ENCODE data around the gene LRRK1.

Gene LRRK1

DNA sequence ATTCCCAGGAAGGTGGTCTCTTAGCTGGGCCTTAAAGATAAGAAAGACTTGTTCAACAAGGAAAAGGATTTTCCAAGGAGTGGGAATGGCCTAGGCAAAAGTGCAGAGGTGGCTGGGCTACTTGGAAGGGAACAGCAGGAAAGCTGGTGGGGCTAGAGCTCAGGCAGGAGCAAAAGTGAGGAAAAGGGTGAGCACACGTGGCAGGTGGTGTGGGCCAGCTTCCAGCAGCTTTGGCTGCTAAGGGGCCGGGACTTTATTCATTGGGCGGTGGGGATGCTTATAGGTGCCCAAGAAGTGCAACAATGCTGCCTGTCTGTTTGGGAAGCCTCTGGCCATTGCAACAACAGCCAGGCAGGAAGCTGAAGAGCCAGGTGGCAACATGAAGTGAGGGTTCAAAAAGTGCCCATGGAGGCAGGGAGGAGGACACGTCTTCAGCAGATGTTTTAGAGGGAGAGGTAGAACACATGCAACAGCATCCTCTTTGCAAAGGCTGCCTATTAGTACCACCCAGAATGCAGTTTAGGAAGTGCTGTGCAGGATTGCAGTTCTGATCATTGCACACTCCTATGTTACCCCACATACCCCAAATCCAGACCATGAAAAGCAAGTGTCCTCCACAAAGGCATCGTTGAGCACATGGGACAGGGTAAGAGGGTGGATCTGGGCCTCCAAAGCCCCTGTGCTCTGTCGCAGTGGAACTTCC lies 25.7 kb upstream of the LRRK1 start:
- no peak for DNase-seq

- no peak for DNase-seq
Observed at GRCh38 chr15:100893964-100894295, 25.2 kb upstream of the LRRK1 start.

GRCh38 chr15:100895721-100896120 lies 23.4 kb upstream of the LRRK1 start:
- DNase-seq = no peak

DNA sequence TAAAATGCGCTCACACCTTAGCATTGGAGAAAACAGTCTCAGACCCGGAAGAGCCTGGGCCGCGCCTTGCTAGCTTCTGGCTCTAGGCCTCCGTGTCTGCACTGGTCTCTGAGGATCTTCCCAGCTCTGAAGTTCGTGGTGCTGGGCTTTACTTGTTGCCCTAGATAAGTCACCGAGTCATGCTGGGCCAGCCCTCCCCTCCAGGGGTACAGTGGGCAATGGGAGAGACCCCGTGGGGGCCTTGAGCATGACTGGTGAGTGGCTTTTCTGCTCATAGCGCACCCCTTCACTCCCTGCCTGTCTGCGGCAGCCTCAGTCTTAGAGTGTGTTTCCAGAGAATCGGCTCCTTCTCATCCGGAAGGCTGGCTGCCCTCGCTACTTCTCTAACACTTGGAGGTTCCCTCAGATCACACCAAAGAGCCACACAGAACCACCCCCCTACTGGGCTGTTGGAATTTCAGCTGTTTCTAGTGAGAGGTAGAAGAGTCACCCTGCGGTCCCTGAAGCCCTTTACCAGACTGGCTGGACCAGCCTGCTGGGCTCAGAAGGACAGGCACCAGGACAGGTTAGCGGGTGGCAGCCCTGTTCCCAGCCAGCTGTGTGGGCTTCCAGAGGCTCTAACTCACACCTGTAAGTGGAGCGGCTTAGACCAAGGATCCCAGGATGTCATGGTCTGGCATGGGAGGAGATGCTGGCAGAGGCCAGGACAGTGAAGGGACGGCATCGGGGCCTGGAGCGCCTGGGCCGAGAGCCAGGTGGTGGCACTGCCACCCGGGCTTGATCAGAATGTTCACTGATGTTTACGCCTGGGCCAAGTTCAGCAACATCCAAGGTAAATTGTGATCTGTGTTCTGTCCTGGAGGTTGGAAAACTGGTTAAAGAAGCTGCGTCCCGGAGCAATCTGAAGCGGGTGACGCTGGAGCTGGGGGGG lies 21.7 kb upstream of the LRRK1 start:
- no peak for DNase-seq

DNA sequence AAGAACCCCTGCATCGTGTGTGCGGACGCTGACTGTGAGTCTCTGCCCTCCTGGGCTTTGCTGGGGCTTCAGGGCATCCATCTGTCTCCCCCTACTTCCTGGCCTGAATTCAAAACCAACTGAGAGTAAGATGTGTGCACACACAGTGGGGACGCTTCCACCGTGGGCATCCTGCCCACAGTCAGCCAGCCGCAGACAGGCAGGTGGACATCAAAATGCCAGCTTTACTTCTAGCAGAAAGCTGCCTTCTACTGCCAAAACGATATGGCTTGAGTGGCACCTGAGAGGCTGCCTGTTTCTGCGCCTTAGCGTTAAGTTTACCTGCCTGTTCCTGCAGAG lies 21.0 kb upstream of the LRRK1 start:
- DNase-seq = no peak

DNA sequence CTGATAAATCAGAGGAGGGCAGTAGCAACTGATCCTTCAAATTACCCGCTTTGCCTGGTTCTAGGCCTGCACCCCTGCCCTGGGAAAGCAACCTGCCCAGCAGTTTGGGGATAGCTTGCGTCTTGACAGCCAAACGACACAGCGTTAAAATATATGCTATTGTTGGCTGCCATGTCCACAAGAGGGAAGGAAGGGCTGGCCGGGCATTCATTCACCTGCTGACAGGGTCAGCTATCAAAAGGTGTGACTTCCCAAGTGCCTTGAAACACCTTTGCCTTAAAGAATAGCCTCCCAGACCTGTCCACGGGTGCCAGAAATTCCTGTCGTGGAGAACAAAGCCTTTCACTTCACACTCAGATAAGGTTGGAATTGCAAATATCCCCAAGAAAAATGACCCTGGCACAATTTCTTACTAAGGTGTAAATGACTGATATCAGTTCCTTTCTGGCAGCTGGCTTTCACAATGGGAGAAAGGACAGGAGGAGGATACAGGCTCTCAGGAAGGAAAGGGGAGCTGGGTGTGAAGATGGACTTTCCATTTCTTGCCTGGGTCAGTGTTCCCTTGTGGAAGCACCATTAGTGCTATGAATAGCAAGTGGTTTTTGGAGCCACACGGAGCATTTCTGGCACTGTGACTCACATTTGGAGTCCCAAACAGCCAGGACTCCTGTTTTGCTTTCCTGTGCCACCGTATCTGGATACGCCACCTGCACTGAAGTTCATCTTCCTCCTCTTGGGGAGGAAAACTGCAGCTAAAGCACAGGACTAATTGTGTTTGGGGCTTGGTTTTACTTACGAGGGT lies 20.3 kb upstream of the LRRK1 start:
- no peak for DNase-seq

DNA sequence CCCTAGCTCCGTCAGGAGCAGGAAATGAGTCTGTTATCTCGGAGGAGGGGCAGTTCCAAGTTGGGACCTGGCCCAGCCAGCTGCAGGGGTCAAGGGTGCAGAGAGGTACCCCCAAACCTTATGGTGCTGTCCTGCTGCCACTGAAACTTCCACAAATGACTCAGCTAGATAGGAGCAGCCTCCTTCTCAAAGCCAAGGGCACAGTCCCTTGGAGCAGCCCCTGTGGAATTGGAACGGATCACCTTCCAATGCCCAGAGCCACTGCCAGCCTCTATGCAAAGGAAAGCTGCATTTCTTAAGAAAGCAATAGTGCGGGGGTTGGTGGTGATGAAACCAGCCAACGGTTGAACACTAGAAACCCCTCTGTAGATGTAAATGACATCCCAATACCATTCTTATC lies 19.6 kb upstream of the LRRK1 start:
- no peak for DNase-seq

GRCh38 chr15:100900136-100900794 lies 18.9 kb upstream of the LRRK1 start:
- no peak for DNase-seq

DNA sequence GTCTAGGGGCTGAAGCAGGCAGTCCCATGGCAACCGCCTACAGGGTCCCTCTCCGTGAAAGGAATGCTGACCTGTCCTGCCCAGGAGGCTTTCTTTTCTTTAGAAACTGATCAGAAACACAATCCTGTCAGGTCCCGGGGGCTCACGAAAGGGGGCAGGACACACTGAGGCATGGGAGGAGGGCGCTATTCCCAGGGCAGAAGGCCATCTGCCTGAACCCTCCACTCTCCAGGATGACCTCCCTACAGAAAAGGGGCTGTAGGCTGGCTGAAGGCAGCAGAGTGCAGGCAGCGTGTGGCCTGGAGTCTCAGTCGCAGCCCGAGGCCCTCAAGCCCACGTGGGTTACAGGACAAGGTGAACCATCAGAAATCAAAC lies 18.4 kb upstream of the LRRK1 start:
- no peak for DNase-seq

GRCh38 chr15:100901296-100901695 lies 17.9 kb upstream of the LRRK1 start:
- DNase-seq = no peak

DNA sequence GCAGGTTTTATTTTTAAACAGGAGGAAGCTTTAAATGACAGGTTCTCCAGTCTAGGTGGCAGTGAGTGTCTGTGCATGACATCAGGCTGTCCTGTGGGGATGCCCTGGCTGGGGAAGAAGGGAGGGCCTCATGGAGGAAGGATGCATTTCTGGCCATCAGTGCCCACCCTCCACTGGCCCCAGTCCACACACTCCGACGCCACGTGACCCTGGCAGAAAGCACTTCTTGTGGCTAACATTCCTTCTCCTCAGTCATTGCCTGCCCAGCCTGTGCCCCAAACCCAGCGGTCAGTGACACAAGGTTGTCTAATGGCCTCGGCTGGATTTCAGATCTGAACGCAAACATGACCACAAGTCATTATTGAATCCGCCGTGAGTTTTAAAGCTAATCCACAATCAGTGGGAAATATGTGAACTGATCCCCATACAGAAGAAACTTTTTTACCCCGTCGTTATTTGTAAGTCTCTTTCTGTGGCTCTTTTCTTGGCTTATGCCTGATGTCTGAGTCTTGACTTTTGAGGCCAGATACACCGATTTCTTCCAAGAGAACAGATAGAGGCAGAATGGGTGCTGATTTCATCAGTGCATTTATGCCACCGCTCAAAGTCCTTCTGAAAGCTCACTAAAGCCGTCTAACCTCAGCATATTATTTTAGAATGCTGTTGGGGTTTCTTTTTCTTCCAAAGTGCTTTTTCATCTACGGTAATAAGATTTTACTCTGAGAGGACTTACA lies 17.3 kb upstream of the LRRK1 start:
- no peak for DNase-seq

DNA sequence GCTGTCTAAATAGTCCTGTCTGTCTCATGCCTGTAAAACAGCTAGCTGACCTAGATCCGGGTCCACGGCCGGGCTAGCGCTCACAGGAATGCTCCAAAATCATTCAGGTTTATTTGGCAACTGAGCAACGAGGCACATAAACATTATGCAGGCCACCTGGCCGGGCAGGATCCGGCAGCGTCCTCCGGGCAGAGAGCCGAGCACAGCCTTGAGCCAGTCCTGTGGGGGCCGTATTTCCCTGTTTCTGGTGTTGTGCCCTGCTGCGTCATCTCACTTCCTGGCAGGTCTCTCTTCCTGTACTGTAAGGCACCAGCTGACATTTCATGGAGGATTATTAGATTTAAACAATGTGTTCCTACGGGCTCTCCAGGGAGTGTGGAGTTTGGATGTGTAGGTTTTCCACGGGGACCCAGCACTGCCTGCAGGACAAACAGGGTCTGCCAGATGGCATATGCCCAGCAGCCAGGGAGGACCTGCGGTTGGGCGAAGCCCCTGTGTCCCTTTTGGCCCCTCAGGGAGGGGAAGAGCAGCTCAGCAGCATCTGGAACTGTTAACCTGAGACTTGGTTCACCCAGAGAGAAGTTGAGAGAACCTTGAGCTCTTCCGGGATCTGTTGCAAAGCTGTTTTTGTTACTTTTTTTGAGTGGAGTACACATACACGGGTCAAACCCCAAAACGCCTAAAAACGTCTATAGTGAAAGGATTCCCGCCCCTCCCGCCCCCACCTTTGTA lies 16.6 kb upstream of the LRRK1 start:
- no peak for DNase-seq

- DNase-seq = no peak
Observed at GRCh38 chr15:100903168-100903554, 16.0 kb upstream of the LRRK1 start.

DNA sequence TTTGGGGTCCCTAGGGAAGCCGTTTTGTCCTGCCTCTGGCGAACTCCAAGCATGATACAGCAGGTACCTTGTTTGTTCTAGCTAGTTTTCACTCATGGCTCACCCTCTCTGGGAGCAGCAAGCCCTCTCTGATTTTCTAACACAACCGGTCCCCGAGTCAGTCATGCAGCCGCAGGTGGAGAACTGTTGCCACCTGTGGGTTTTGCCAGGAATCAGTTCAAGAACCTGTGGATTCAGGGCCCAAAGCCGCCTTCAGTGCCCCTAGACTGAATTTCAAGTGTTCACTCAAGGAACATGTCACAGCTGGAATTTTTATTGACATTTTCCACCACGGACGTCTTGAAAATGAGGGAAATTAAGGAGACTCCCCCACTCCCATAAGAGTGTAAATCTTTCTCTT lies 13.3 kb upstream of the LRRK1 start:
- no peak for DNase-seq

DNA sequence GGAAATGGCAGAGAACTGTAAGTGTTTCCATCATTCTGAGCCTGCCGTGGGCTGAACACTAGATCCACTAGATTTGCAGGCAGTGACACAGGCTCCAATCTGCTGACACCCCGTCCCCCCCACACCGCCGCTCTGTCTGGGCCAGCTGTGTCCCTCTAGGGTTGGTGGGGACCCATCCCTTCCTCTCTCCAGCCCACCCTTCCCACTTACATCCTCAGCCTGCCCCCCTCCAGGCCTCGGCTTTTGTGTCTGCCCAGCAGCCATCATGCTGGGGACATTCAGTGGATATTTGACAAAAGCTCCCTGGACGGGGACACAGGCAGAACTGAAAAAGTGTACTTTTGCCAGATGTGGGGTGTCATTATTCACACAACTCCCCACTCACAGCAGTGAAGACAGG lies 10.7 kb upstream of the LRRK1 start:
- DNase-seq = no peak

GRCh38 chr15:100909565-100909964 lies 9.6 kb upstream of the LRRK1 start:
- no peak for DNase-seq

DNA sequence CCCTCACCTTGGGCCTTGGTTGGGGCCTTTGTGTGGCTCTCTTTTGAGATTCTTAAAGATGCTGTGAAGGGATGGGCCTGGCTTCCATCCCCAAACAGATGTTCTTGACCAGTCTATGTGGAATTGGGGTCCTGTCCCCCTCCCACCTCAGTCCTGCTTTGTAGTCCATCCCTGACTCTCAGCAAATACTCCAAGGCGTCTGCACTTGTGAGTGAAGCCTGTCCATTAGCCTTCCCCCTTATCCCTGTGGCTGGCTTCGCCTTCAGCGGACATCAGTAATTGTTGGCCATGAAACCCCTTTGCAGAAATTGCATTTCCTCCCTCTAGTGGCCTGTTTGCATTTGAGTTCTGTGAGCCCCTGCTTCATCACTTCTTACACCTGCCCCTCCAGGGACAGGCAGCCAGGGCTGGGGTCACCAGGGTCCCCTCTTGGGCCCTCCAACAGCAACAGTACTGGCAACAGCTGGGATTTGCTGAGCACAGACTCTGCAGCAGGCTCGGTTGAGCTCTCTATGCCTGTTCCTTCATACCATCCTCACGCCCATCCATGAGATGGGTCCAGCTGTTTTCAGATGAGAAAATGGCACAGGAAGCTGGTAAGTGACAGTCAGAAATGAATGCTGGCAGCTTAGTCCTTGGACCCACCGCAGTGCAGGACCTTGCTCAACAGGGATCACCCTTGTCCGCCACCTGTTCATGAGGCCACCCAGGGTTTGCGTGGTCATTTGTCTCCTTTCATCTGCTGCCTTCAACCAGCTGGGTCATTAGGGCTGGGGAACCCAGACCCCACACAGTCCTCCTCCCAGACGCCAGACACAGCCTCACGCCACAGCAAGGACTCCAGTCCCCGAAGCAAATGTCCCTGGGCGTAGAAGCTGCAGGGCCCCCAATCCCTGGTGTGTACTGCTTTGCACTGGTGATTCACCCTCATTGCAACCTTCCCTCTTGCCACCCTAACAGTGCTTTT lies 8.9 kb upstream of the LRRK1 start:
- no peak for DNase-seq

DNA sequence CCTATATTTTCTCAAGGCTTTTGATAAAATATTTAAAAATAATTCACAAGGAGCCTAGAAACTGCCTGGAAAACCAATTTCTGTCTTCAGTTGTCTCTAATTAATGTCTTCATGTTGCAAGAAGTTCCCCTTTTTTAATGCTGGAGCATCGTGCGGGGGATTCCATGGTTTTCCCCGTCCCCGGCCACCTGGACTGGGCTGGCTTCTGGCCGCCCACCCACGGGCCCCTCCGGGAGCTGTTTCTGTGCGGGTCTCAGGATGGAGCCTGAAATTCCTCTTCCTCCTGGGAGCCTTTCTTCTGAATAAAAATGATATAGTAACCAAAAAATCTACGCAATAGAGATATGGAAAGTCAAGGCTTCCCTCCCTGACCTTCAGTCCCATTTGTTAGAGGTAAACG lies 8.1 kb upstream of the LRRK1 start:
- no peak for DNase-seq

DNA sequence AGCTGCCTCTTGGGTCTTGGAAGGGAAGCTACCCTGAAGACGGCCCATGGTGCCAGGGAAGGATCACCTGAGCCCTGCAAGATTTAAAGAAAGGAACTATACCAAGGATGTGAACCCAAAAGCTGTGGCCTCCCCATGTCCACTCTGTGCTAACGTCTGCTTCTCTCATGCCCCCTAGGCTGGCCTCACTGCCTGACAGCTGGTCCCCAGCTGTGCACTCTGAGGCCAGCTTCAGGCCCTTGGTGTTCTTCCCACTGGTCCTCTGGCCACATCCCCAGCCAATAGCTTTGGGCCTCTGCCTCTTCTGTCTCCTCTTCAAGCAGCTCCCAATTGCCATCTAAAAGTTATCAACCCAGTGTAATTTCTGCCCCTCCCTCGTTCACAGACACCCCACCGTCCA lies 5.2 kb upstream of the LRRK1 start:
- DNase-seq = no peak

DNA sequence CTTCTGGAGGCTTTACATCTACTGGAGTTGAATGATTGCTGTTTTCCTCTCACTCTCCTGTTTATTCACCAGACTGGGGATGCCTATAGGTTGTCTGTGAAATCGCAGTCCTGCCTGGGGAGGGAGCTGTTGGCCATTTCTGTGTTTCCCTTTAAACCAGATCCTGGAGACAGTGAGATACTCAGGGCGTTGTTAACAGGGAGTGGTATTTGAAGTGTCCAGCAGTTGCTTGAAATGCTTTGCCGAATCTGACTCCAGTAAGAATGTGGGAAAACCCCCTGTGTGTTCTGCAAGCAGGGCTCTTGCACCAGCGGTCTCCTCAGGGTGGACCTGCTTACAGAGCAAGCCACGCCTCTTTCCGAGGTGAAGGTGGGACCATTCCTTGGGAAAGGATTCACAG lies 4.3 kb upstream of the LRRK1 start:
- no peak for DNase-seq
